Ishikawa (cell line): ENCODE results near the gene MAPKAPK5.

Experiments
- FOXM1 ChIP-seq: IDR thresholded peaks from 2 replicates; pipeline ENCODE4 v1.6.1; 2012; ENCODE audit warnings: low read depth, borderline replicate concordance
- RAD21 ChIP-seq: IDR thresholded peaks from 2 replicates; pipeline ENCODE4 v1.6.1; 2012; ENCODE audit warnings: low read depth
- TCF12 ChIP-seq: IDR thresholded peaks from 2 replicates; pipeline ENCODE4 v1.6.1; 2012; ENCODE audit warnings: low read depth
- TF ChIP-seq, protein P1 (sequence below): IDR thresholded peaks from 2 replicates; pipeline ENCODE4 v1.6.1; 2012; ENCODE audit warnings: low read depth, mild to moderate bottlenecking

DNA sequence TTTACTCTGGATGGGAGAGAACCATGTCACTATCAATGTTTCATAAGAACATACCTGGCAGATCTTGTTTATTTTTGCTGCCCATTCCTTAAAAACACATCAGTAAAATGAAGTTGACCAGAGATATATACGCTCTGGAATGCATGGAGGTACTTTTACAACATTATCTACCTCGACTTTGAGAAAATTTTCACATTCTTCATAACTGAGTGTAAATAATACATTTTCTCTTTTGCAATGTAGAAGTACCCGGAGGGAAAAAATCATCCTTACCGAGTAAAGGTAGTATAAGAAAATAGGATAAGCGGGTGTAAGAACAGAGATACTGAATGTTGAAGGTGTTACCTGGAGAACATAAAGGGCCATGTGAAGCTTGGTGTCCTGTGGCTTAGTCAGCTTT is 90.2 kb downstream of the MAPKAPK5 start:
- TF ChIP-seq TCF12, result no peak
- TF ChIP-seq RAD21, result no peak
- TF ChIP-seq, protein P1, sequence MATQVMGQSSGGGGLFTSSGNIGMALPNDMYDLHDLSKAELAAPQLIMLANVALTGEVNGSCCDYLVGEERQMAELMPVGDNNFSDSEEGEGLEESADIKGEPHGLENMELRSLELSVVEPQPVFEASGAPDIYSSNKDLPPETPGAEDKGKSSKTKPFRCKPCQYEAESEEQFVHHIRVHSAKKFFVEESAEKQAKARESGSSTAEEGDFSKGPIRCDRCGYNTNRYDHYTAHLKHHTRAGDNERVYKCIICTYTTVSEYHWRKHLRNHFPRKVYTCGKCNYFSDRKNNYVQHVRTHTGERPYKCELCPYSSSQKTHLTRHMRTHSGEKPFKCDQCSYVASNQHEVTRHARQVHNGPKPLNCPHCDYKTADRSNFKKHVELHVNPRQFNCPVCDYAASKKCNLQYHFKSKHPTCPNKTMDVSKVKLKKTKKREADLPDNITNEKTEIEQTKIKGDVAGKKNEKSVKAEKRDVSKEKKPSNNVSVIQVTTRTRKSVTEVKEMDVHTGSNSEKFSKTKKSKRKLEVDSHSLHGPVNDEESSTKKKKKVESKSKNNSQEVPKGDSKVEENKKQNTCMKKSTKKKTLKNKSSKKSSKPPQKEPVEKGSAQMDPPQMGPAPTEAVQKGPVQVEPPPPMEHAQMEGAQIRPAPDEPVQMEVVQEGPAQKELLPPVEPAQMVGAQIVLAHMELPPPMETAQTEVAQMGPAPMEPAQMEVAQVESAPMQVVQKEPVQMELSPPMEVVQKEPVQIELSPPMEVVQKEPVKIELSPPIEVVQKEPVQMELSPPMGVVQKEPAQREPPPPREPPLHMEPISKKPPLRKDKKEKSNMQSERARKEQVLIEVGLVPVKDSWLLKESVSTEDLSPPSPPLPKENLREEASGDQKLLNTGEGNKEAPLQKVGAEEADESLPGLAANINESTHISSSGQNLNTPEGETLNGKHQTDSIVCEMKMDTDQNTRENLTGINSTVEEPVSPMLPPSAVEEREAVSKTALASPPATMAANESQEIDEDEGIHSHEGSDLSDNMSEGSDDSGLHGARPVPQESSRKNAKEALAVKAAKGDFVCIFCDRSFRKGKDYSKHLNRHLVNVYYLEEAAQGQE, result no peak
- TF ChIP-seq FOXM1, result no peak
